Right renal cortex interstitium (tissue), 3 donors: ENCODE data around the gene MAD1L1. TPM values are rescaled to one million over a fixed set of nuclear protein-coding genes. Genes with fewer than 3 reads are reported as not detected.

Experiments
- DNase-seq, 3 donors: peaks; one replicate each; pipeline ENCODE4 v3.0.0-alpha.2; 2013; ENCODE audit warnings: low read depth in 3 of 3, low spot score in 2 of 3
- polyA plus RNA-seq, 3 donors: library from polyadenylated mRNA; unstranded; fragments of 120-200 nt; gene quantifications; one replicate each; pipeline ENCODE4 v1.2.1, GENCODE V29; 2013; ENCODE audit not compliant: insufficient read length in 3 of 3

Gene MAD1L1
- polyA plus RNA-seq, 3 donors: 22.9 to 26.0 (median 25.1) TPM

DNA sequence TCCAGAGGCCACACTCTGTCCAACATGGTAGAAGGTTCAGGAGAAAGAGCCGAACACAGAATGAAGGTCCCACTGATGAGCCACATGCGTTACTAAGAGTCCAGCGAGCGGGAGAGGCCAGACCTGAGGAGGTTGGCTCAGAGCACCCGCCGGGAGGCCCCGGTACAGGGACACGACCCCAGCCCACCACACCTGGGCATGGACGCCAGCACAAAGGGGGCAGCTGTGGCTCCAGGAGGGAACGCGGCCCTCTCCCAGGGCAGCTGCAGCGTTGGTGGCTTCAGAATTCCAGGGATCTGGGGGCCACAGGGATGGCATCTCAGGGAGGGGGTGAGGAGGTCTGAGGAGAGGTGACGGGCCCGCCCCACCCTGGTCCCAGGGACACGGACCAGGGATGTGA, 280.0 kb downstream of the MAD1L1 start:
- no peak for DNase-seq

DNA sequence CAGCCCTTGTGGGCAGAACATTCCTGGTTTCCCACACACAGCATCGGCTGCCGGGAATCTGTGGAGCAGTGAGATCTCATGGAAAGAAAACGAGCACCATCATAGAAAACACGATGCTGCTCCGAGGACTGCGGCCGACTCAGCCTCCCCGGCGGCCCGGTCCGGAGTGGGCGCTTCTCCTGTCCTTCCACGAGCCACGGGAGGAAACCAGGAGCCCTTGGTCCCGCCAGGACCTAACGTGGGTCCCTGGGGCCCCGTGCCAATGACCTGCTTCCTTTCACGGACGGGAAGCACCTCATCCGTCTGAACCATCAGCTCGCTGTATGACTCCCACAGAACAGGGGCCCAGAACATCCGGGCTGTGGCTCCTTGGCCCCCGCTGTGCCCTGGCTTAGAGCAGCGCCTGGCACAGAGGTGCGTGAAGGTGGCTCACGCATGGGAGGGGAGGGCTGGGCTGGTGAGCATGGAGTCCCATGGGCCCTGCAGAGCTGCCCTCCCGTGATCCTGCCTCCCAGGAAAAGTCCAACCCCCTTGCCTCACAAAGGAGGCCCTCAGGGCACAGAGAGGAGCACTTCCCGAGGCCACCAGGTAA, 280.5 kb downstream of the MAD1L1 start:
- no peak for DNase-seq

DNA sequence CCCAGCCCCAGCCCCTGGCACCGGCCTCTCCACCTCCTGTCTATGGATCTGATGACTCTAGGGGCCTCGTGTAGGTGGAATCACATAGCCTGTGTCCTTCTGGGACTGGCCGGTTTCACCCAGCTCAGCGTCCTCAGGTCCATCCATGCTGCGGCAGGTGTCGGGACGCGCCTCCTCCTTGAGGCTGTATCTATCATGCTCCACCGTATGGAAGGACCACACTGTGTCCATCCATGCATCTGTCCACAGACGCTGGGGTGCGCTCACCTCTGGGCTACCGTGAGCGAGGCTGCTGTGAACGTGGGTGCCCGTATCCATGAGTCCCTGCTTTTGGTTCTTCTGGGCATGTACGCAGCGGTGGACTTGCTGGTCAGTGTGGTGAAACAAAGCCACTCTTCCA, 281.1 kb downstream of the MAD1L1 start:
- no peak for DNase-seq

DNA sequence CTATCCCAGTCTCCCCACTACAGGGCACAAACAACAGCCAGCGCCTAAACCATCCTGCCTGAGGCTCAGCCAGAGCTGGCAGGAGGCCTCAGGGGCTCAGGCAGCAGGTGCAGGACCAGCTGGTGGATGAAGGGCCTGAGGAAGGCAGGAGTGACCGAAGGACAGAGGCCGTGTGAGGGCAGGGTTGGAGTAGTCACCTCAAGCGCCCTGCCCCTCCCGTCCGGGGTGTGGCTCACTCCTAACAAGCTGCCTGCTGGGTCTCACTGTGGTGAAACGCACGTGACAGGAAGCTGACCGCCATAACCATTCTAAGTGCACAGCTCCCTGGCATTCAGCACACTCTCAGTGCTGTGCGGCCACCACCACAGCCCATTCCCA, 281.6 kb downstream of the MAD1L1 start:
- no peak for DNase-seq

DNA sequence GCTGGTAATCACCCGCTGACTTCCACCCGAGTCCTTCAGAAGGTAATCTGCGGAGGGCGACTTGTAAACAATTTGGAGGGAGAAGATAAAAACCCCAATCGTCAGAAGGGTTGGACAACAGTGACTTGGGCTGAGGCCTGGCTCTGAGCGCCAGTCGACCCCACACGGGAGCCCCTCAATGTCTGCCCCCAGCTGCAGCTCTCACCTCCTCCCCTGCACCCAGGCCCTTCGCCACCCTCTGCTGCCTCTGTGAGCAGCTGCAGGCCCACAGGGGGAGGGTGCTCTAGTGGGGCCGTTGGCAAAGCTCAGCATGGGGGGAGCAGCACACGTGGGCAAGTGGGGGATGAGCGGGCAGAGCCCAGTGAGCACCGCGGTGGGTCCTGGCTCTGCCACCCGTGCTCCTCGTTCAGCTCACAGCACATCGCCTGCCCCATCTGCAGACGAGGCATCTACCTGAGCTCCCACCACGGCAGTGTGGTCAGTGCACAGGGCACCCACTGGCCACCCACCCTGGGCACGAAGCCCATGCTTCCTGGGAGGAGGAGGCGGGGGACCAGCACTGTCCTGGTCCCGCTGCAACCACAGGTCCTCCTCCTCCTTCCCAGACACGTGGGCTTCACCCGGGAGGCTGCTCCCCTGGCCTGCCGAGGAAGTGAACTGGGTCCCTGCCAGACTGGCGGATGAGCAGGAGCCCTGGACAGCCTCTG, 282.1 kb downstream of the MAD1L1 start:
- DNase-seq: no peak

DNA sequence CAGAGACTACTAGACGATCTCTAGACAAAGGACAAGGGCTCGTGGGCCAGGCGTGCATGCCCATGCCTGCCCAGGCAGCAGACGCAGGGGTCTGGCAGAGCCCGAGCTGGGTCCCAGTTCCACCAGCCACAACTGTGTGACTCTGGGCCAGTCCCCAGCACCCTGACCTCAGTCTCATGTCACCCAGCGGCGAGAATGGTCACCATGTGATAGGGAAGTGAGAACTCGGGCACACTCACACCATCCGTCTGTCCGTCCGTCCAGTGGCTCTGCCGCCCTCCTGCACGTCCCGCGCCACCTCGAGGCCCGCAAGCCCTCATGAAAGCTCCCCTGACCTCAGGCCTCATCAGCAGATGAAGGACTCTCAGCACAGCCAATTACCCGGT, 282.7 kb downstream of the MAD1L1 start:
- DNase-seq: no peak

DNA sequence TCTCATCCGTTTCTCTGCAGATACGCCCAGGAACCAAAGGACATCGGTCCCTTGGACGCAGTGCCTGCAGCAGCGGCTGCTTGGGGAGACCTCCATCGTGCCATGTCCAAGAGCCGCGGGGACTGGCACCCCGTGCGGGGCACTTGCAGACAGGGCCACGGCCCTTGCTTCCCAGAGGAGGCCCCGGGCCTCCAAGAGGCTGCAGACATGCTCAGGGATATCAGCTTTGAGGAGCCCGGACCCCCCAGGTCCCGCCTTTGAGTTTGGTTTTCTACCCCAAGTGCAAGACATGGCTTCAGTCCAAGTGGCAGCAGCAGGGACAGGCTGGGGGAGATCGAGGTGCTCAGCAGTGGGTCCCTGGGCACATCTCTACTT, 283.1 kb downstream of the MAD1L1 start:
- DNase-seq: no peak

DNA sequence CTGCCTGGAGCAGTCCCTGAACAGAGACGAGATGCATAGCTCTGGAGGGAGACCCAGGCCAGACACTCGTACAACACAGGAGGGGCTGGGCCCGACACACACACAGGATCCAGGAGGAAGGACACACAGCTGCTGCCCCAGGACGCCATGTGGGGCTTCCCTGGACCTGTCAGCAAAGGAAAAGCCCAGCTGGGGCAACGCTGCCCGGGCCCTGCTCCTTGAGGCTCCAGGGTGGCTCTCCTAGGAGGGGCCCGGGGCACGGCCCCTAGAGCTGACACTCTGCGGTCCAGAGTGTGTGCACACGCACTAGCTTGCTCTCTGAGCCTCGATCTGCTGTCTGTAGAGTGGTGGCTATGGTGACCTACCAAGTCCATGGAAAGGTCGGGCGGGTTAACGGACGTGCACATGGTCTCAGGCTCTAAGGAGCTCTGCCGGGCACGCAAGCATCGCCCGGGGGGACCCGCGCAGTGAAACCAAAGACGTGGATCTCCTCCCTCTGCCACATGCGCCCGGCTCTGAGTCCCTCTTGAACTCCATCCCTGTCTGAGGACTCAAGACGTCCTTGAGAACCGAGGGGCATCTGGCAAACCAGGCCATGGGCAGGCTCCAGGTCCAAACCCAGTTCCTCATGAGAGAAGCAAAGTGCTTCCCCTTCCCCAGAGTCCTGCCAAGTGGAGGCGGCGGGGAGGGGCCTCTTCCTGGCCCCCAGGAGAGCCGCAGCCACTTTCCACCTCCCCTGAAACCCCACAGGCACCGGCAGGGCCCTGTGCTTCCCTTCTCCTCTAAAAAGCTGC, 283.7 kb downstream of the MAD1L1 start:
- DNase-seq: no peak

DNA sequence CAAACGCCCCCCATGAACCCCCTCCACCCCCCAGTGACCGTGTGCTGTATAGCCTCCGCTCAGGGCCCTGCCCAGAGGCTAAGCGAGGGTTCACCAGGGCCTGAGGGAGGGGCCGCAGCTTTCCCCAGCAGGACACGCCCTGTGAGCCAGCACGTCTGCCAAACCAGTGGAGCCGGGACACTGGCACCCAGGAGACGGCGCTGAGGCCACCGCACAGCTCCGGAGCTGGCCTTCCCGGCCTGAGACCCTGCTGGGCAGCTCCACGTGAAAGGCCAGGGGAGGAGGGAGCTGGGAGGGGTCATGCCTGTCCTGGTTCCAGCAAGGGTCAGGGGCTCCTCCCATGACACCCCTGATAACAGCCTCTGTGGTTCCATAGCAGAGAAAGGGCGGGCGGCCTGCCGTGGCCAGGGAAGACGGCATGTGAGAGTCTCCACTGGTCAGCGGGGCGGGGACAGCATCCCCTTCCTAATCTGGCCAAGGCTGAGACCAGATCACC, 284.4 kb downstream of the MAD1L1 start:
- DNase-seq: no peak

DNA sequence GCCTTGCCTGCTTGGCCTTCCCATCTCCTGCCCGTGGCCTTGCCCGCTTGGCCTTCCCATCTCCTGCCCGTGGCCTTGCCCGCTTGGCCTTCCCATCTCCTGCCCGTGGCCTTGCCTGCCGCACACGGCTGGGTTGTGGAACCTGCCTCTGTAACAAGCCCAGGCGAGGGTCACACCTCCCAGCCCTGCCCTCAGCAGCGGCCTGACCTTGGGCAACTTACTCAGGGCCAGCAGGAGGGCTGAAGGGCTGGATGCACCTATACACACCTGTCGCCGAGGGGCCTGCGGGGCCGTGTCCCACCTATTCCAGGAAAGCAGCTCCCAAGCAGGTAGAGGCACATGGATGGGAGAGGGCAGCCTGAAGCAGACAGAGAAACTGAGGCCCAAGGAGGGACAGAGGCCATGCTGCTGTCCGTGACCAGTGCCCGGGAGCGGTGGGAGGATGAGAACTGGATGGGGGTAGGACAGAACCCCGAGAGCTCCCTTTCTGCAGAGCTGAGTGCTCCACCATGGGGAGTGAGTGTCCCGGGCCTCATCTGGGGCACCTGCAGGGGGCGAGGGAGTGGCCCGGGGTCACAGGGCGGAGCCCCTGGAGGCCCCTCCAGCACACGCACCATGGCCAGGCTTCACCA, 285.0 kb downstream of the MAD1L1 start:
- no peak for DNase-seq

DNA sequence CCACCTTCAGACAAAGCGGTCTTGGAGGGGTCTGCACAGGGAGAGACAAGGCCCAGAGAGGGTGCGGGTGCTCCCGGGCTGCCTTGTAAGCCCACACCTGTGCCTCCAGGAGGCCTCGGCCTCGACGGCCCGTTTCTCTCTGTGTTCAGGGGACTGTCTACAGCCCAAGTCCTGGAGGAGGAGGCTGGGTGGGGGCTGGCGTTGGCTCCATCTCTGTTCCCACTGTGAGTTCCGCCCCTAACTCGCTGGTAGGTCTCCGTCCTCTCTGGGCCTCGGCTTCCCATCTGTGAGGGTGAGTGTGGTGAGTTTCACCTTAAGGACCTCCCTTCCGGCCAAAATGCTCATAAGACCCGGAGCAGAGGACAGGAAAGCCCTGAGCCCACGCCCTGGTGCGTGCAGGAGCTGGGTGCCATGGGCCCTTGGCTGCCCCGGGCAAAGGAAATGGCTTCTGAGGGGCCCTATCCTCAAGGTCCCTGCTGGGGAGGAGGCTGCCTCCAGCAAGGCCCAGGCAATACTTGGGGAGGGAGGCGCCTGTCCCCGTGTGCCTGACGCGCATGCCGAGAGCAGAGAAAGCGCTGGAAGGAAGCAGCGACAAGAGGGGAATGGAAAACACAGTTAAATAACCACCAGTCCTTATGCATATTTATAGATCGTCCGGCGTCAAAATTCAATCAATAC, 285.8 kb downstream of the MAD1L1 start:
- DNase-seq: no peak

DNA sequence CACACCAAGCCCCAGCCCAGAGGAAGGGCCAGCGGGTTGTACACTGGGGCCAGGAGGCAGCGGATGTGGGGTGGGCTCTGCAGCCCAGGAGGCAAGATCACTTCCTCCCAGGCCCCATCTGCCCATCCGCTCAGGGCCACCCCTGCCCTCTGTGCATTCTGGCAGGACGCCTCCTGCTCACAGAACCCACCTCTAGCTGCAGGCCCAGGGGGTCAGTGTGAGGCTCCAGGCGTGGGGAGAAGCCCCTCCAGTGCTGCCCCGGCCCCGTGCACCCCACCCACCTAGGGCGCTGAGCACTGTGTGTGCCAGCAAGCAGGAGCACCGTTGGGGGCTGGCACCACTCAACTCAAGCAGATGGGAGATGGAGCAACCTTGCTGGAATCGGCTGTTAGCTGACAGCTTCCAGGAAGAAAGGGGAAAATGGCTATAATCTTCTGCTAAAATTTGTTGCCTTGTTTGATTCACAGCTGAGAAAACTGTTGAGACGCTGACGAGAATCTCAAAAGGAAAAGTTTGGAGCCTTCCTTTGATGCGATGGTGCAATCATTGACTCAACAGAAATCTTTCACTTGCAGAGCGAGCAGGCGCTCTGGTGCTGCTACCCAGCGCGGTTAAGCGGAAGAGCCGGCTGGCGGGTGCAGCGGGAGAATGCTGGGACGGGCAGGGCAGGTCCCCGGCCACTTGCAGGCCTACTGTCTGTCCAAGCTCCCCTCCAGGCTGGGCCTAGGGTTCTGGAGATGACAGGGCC, 286.5 kb downstream of the MAD1L1 start:
- no peak for DNase-seq

DNA sequence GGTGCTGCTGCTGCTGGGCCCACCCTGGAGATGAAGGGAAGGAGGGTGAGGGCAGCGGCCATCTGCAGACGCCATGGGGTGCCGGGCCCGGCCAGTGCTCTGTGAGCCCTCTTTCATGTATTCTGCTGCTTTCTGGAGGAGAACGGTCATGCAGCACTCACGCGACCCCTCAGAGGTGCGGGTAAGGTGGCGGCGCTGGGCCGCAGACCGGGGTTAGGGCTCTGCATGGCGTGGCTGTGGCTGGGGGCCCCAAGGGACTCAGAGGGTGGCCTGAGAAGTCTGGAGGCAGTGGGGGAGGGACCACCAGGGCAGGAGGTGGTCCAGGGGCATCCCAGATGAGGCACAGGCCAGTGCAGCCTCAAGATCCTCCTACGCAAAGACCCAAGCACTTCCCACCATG, 287.2 kb downstream of the MAD1L1 start:
- no peak for DNase-seq

DNA sequence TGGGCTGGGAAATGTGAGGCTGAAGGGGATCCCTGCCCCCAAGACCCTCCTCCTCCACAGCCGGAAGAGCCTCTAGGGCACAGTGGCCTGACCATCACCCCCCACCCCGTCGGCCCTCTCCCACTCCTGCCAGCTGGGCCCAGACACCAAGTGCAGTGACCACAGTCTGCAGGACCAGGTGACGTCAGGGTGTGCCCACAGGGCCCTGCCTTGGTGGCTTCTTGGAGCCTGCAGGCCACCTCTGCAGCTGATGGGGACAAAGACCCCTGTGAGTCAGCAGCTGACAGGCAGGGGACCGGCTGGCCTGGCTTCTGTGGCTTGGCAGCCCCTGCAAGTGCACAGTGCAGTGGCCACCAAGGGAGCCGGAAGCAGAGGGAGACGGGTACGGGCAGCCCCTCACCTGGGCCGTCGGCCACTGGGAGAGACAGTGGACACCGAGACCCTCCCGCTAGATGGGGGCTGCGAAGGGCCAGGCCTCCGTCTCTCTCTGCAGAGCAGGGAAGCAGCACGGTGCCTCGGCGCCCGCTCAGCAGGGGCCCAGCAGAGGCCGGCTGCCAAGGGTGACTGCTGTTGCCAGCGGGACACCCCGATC, 288.0 kb downstream of the MAD1L1 start:
- DNase-seq: no peak

DNA sequence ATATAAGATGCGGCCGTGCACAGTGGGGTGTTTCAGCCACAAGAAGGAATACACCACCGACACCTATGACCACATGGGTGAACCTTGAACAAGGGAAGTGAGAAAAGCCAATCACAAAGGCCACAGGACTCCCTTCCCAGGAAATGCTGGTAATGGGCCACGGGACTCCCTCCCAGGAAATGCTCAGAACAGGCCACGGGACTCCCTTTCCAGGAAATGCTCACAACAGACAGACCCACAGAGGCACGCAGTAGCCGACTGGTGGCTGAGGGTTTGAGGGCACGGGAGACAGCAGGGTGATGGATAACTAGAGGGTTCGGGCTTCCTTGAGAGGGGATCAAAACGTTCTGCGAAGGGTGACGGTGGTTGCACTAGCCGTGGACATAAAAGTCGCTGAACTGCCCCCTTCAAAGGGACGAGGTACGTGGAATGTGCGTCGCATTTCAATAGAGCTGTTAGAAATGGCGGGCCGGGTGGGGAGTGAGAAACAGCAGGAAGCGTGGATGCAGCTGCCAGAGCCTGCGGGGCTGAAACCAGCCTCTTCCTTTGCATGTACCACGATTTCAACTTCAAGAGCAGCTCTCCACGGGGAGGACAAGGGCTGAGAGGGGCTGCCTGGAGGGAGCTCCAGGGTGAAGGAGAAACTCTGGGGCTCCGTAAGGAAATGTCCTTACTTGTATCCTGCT, 288.7 kb downstream of the MAD1L1 start:
- no peak for DNase-seq

DNA sequence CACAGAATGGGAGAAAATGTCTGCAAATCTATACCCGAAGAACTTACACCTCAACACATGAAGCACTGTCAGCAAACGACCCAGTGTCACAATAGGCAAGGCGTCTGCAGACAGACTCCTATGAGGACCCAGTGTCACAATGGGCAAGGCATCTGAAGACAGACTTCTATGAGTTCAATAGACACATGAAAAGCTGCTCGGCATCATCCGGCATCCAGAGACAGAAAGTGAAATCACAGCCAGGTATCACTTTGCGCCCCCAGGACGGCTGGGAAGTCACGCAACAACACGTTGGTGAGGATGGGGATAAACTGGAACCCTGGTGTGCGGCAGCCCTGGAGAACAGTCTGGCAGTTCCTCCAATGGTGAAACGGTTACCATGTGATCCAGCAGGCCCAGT, 289.4 kb downstream of the MAD1L1 start:
- DNase-seq: no peak

DNA sequence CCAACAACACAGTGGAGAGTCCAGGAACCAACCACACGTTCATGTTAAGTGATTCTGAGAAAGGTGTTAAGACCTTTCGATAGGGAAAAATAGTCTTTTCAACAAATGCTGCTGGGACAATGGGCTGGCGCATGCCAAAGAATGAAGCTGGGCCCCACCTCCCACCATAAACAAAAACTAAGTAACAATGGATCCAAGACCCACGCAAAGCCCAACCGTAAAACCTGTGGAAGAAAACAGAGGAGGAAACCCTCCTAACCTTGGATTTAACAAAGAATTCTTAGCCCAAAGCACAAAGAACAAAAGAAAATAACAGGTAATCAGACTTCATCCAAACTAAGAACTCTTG, 289.8 kb downstream of the MAD1L1 start:
- DNase-seq: no peak

DNA sequence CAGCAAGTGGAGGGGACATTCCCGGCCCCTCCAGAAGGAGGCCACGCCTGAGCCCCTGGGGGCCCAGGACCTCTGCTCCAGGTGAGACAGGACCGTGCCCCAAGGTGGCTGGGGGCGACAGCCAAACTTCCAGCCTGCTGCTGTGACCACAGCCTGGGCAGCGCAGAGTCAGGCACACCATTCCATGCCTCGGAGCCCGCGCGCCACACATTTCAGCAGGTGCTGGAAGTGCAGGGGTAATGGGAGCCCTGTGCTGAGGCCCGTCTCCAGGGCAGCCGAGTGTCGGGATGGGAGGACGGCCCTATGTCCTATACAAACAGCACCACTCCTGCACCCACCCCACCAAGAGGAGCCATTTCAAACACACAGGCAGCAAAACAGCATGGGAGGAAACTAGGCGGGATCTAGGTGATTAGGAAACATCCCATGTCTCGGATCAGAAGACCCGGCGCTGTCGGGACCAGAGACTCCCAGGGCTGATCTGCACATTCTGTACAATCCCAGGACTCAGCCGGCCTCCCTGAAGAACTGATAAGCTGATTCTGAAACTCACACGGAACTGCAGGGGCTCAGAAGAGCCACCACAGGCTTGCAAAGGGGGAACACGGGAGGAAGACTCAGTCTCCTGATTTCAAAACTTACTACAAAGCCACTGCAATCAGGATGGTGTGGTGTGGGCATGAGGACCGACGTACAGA, 290.4 kb downstream of the MAD1L1 start:
- no peak for DNase-seq
